ENCODE results near the gene PIGS.

- TF ChIP-seq CTCF (IDR thresholded peaks at IDR 0.05) (no peak), POLR2A (IDR thresholded peaks at IDR 0.05) (no peak)
These were observed 26.8 kb downstream of the PIGS start for GRCh38 chr17:28544402-28545140.
